ENCODE data around the gene CHAC2.

The CHAC2 gene

DNA sequence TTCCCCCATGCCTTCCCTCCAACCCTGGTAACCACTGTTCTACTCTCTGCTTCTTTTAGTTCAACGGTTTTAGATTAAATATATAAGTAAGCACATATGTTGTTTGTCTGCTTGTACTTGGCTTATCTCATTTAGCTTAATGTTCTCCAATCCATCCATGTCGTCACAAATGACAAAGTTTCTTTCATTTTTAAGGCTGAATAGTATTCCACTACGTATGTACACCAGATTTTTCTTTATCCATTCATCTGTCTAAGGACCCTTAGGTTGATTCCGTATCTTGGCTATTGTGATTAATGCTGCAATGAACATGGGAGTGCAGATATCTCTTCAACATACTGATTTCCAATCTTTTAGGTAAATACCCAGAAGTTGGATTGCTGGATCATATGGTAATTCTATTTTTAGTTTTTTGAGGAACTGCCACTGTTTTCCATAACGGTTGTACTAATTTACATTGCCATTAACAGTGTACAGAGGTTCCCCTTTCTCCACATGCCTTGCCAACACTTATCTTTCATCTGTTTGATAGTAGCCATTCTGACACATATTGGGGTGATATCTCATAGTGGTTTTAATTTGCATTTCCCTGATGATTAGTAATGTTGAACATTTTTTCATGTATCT lies 11.0 kb downstream of the CHAC2 start:
- DNase-seq (ENCODE audit: low spot score) = no peak

DNA sequence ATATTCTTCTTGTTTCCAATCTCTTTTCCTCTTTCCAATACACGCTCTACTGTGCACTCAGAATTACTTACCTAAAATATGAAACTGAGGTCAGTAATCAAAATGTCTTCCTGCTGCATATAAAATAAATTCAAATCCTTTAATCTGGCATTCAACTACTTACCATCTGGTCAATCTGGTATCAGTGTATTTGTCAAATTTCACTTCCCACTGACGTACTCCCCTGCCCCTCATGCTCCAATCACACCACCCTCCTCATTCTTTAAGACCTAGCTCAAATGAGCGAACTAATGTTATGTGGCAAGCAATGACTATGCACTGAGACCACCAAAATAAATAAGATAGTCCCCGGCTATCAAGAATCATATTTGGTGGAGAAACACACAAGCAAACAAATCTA lies 12.5 kb downstream of the CHAC2 start:
- DNase-seq (ENCODE audit: low spot score) = no peak

DNA sequence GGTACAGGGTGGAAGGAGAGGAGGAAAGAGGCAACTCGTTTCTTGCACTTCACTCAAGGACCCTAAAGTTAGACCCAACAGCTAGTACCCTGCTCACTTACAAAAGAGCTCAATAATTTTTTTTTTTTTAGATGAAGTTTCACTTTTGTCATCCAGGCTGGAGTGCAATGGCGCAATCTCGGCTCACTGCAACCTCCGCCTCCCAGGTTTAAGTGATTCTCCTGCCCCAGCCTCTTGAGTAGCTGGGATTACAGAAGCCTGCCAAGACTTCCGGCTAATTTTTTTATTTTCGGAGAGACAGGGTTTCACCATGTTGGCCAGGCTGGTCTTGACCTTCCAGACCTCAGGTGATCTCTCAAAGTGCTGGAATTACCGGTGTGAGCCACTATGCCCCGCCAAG lies 15.1 kb downstream of the CHAC2 start:
- no peak for DNase-seq (ENCODE audit: low spot score)

DNA sequence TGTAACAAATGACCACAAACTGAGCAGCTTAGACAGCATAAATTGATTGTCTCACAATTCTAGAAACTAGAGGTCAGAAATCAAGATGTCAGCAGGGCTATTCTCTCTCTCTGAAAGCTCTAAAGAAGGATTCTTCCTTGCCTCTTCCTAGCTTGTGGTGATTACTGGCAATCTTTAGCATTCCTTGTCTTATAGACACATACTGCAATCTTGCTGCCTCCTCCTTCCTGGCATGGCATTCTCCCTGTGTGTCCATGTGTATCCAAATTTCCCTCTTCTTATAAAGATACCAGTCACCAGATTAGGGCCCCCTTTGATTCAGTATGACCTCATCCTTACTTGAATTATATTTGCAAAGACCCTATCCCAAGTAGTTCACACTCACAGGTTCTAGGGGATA lies 16.8 kb downstream of the CHAC2 start:
- no peak for DNase-seq (ENCODE audit: low spot score)

- DNase-seq (ENCODE audit: low spot score) = no peak
Measured at GRCh38 chr2:53785366-53785765, 17.8 kb downstream of the CHAC2 start.

- peak; percentile 62 for DNase-seq (ENCODE audit: low spot score)
Measured at GRCh38 chr2:53786352-53786704, 18.7 kb downstream of the CHAC2 start.

DNA sequence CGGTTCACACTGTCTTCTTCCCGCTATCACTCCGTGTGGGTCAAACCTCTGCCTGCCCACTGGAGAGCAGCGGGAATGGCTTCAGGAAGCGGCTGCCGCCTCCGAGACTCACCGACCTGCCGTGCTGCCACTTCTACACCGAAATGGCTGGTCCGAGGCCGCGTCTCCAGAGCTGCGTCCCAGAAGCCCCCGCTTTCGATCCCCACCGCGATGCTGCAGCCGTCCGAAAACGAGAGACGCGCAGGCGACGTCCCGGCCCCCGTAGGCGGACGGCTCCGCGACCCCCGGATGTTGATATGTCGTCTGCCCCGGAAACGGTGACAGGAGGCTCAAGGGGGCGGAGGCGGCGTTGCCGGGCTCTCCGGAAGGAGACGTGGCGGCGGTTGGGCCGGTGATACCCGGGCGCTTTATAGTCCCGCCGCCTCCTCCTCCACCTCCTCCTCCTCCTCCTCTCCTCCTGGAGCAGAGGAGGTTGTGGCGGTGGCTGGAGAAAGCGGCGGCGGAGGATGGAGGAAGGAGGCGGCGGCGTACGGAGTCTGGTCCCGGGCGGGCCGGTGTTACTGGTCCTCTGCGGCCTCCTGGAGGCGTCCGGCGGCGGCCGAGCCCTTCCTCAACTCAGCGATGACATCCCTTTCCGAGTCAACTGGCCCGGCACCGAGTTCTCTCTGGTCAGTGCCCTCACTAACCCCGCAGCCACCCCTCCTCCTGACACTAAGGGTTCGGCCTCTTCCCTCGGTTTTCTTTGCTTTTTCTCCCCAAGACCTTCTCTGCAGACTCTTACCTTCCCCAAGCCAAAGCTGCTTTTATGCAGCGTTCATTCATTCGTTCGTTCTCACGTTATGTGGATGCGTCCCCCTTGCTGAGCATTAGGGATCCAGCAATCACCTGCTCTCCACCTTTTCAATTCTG lies 19.4 kb downstream of the CHAC2 start, which contains the start of the genes ASB3 and ERLEC1:
Gene ASB3, minus strand, starts transcription at position 249 of the 909 bp plus-strand sequence. CDS start 21,381 bp downstream, outside the sequence.
Gene ERLEC1, plus strand, starts transcription at position 340 of the 909 bp plus-strand sequence. Its CDS starts 167 bp downstream, at position 507.
- DNase-seq (ENCODE audit: low spot score) = peak; percentile 57

DNA sequence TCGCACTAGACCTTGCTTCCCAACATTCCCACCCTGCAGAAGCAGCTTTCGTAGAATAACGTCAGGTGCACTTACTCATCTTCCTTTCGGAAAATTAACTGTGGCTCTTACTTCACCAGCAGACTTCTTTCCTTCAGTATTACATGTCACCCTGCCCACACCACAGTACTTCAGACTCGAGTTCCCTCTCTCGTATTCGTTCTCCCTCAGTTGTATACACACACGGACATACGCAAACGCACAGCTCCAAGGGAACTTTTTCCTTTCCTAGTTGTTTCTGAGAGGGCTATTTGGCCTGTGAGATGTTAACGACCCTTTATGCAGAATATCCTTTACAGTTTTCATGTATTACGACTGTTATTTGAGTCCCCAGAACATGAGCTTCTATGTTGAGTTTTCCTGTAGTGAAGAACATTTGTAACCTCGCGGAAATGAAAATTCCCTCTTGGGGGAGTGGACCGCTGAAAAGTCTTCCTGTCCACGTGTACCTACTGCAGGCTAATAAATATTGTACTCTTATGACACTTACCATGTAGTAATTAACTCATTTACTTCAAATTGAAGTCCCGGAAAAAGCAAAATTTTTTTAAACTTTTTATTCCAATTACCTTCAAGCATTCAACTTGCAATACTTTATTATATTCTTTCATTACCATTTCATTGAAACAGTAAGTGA lies 20.1 kb downstream of the CHAC2 start:
- DNase-seq (ENCODE audit: low spot score) = peak; percentile 31

- no peak for DNase-seq (ENCODE audit: low spot score)
Measured at GRCh38 chr2:53793261-53793660, 25.7 kb downstream of the CHAC2 start.

- no peak for DNase-seq (ENCODE audit: low spot score)
Measured at GRCh38 chr2:53793821-53794220, 26.2 kb downstream of the CHAC2 start.

- no peak for DNase-seq (ENCODE audit: low spot score)
Measured at GRCh38 chr2:53801547-53801946, 33.9 kb downstream of the CHAC2 start.

DNA sequence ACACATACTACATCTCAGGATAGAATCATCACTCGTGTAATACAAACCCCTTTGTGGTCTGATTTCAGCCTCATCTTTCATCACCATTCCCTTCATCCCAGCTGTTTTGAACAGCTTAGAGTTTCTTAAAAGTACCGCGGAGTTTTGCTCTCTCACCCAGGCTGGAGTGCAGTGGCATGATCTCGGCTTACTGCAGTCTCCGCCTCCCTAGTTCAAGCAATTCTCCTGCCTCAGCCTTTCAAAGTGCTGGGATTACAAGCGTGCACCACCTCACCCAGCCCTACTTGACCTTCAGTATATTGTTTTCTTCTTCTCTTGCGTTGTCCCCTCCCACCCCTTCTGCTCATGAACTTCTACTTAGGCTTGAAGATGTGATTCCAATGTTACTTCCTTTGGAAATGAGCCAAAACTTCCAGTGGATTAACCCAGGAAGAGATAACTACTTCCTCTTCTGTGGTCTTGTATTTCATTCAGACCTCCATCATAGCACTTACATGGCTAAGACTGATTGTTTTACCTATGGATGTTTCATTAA lies 35.1 kb downstream of the CHAC2 start:
- DNase-seq (ENCODE audit: low spot score) = no peak

- DNase-seq (ENCODE audit: low spot score) = no peak
Measured at GRCh38 chr2:53811601-53812000, 44.0 kb downstream of the CHAC2 start.

GRCh38 chr2:53813151-53813550 lies 45.5 kb downstream of the CHAC2 start:
- no peak for DNase-seq (ENCODE audit: low spot score)

- no peak for DNase-seq (ENCODE audit: low spot score)
Measured at GRCh38 chr2:53818854-53819435, 51.3 kb downstream of the CHAC2 start.

GRCh38 chr2:53819634-53820033 lies 52.0 kb downstream of the CHAC2 start:
- no peak for DNase-seq (ENCODE audit: low spot score)

- DNase-seq (ENCODE audit: low spot score) = no peak
Measured at GRCh38 chr2:53820048-53820447, 52.4 kb downstream of the CHAC2 start.

DNA sequence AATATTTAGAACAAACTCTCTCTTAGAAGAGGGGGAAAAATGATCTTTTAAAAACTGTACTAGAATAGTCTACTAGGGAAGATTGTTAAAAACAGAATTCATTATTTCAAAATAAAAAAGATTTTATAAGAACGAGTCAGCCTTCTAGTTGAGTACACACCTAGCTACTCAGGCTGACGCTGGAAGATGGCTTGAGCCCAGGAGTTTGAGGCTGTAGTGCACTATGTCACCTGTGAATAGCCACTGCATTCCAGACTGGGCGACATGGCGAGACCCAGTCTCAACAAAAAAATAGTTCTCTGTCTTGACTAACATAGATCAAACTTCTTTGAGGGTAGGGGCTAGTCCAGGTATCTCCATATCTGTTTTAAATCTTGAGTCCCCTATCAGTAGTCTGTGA lies 53.1 kb downstream of the CHAC2 start:
- no peak for DNase-seq (ENCODE audit: low spot score)

- DNase-seq (ENCODE audit: low spot score) = no peak
Measured at GRCh38 chr2:53821810-53822209, 54.2 kb downstream of the CHAC2 start.

GRCh38 chr2:53823639-53824038 lies 56.0 kb downstream of the CHAC2 start:
- DNase-seq (ENCODE audit: low spot score) = peak; percentile 49
